ENCODE measurements around the gene NSL1.
A peak's percentile ranks its signal among the peaks of the same experiment; 100 is the strongest.
"Not testable (repeated sequence)": the region's sequence is repeated elsewhere in the genome, so short reads cannot be mapped to it uniquely, and the experiment has no call there.

NSL1 gene

DNA sequence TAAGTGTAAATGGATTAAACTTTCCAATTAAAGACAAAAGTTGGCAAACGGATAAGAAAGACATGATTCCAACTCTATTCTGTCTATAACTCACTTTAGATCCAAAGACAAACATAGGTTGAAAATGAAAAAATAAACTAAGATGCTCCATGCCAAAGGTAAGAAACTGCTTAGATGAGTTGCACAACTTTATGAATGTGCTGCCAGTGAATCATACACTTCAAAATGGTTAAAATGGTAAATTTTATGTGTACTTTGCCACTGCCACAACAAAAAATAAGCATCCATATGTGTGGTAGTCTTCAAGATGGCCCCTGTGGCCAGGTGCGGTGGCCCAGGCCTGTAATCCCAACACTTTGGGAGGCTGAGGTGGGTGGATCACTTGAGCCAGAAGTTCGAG lies 45.0 kb downstream of the NSL1 start:
- no peak for DNase-seq

DNA sequence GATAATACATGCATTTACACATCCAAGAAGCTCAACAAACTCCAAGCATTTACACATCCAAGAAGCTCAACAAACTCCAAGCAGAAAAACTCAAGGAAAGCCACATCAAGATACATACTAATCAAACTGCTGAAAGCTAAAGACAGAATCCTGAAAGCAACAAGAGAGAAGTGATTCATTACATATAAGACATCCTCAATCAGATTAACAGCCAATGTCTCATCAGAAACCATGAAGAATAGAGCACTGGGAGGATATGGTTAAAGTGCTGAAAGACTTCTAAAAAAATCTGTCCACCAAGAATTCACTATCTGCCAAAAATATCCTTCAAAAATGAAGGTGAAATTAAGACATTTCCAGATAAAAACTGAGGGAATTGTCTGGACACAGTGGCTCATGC lies 46.3 kb downstream of the NSL1 start:
- no peak for DNase-seq

DNA sequence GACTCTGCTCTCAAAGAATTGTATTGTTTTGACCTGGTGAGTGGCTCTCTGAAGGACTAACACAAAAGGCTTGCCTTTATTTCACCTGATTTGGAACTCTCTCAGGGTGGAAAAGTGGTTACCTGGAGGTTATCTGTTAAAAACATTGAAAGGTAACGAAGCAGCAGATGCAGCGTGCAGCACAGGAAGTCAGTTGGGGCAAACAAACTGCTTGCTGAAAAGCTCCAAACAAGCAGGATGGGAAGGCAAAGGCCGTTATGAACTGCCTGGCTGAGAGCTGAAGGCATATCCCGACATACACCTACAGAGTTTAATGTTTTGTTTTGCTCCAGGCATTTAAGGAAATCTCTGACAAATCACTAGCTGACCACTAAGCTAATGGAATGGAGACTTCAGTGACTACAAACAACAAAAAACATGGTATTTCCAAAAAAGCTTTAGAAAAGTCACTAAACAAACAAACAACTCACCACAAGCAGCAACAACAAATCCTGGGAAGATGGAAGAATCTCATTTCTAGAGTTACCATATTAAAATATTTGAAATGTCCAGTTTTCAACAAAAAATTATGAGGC lies 47.6 kb downstream of the NSL1 start:
- no peak for DNase-seq

DNA sequence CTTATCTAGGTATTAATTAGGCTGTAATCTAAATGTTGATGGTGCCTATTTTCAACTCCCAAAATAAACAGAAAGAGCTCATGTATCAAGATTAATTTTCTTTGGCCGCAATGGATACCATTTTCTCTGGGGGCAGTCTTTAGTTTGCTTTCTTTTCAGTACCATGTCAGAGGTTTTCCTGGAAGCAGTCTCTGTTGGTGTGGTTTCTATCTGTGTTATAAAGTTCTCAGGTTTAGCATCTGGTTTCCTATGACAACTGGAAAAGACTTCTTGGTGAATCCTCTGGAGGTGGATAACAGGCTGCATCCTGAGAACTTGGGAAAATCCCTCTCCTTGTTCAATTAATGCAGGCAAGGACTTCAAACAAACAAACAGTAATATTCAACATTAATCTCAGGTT lies 53.2 kb downstream of the NSL1 start:
- DNase-seq: no peak

DNA sequence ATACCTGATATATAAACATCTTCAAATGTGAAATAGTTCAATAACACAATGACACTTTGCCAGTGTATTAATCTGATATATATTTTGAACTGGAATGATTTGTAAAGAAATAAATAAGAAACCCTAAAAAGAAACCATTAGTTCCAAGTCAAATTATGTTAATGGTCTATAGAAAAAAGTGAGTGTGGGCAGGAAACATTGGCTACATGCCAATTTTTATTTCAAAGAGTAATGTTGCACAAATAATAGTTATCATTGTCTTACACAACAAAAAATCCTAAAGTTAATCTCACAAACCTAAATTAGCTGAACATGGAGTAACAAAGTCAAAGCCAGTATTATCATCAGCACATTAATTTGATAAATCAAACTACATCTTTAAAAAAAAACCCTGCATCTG lies 54.0 kb downstream of the NSL1 start:
- no peak for DNase-seq

DNA sequence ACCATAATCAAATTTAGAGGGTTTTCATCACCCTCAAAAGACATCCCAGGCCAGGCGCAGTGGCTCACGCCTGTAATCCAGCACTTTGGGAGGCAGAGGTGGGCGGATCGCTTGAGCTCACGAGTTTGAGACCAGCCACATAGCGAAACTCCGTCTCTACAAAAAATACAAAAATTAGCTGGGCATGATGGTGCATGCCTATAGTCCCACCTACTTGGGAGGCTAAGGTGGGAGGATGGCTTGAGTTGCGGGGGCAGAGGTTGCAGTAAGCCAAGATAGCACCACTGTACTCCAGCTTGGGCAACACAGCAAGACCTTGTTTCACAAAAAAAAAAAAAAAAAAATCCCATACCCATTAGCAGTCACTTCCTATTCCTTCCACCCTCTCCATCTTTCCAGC lies 58.5 kb downstream of the NSL1 start:
- DNase-seq: no peak

DNA sequence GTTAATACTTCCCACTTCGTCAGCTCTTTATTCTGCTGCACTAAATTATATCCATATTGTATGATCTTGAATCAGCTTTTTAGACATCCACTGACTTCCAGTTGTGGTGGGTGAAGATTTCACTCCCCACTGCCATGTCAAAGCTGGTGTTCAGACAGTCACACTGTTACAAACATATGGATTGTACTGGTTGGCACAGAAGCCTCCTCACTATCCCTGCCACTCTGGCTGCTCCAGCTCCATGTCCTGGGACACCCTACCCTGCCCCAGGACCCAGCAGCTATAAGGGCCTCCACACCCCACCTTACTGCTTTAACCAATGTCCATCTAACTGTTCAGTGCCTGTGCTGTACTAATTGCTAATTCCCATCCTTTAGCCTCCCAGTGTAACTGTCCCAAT lies 59.9 kb downstream of the NSL1 start:
- DNase-seq: no peak

DNA sequence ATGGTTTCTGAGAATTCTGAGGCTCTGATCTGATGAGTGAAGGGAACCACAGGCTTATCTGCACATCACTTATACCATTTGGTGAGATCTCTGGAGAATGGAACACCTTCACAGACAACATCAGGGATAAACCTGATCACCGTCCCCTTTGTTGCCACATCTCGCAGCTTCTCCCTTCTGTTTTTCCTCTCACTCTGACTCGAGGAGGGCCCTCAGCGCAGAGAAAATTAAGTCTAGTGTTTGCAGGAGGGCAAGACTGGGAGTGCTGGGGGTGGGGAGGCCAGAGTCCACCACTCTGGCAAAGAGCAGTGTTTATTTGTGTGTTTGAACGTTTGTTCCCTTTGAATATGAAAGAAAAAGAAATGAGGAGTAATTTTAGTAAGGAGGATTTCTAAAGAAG lies 63.0 kb downstream of the NSL1 start:
- DNase-seq: no peak

DNA sequence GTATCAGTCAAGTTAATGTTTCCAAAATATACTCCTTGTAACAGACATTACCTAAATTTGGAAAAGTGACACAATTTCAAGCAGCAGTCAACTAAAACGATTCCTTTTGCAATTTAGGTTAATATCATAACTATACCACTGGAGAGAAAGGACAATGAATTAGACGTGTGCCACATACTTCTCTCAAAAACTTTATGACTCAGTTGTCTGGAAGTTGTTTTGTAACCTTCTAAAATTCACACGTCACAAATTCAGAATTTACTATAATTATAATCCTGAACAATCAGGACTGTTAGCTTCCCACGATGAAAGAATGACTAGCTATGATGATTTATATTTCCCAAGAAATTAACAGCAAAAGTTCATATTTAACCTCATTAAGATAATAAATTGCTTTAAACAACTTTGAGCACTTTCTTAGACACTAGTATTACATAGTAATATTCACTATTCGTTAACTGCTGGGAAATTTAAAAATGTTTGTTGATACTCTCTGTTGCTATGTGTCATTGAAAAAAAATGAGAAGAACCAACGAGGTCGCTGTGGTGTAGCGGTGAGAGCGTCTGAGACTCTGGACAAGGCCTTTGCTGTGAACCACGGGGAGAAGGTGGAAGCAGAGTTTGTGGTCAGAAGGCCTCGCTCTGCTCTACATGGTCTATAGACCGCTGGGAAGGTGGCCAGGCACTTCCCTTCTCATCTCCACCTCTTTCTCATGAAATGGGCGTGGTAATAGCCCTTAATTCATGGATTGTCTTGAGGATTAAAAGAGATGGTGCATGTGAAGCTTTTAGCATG lies 64.0 kb downstream of the NSL1 start:
- DNase-seq: peak; percentile 65

DNA sequence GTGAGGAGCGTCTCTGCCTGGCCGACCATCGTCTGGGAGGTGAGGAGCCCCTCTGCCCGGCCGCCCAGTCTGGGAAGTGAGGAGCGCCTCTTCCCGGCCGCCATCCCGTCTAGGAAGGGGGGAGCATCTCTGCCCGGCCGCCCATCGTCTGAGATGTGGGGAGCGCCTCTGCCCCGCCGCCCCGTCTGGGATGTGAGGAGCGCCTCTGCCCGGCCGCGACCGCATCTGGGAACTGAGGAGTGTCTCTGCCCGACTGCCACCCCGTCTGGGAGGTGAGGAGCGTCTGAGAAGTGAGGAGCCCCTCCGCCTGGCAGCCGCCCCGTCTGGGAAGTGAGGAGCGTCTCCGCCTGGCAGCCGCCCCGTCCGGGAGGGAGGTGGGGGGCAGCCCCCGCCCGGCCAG lies 66.9 kb downstream of the NSL1 start:
- DNase-seq: not testable (repeated sequence)

DNA sequence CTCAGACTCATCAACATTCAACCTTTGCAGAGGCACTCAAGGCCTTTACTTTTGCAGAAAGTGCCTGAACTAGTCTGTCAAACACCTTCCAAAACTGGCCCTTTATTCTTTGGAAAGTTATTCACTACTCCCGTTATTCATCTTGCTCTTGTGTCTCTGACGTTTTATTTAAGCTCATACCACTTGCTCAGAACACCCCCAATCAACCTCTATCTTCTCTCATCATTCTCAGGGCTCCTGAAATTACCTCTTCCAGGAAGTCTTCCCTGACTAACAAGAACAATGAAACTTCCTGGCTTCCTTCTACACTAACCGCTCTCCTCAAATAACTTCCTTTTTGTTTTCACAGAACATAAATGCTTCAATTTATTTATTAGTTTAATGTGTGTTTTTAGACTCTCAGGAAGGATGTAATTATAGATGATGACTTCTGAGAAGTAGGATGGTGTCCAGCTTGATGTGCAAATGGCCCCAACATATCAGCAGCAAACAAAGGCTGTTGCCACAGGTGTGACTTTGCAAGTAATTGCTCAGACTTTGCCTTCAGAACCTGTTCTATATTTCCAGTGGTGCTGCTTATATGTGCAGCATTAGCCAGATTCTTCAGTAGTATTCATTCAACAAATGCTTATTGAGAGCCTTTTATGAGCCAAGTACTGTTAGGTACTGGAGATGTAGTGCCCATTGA lies 69.2 kb downstream of the NSL1 start:
- no peak for DNase-seq

DNA sequence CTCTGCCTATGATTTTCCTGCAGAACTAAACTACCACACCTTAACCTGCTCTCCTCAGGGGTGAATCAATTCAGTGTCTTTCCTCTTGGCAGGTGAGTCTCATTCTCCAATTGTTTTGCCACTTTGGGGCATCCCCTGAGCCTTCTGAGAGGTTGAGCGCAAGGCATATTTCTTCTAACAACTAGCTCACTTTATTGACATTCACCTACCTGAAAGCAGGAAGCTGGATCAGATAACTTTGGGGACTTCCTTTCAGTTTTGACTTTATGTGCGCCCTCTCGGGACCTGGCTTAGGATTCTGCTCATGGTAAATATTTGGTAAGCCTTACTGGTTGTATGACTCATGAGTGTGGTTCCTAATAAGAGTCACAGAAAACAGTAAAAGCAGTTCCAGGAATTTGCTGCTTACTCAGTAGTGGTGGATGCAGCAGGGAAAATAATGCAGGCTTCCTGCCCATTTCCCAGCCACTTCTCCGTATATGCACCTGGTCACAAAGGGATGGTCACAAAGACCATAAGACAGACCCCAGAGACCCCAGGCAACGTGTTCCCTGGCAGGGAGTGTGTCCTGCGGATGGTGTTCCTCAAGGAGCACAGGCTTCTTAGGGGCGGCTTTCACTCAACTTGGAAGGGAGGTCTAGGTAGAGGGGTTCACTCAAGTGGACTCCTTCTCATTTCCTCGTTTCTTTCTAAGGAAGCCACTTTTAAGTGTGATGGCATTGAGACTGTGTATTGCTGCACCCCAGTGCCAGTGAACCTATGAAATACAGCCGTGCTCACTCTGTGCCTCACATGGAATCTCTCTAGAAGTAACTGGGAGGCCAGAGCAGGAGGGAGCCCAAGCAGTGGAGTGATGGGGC lies 70.0 kb downstream of the NSL1 start:
- DNase-seq: peak; percentile 79

DNA sequence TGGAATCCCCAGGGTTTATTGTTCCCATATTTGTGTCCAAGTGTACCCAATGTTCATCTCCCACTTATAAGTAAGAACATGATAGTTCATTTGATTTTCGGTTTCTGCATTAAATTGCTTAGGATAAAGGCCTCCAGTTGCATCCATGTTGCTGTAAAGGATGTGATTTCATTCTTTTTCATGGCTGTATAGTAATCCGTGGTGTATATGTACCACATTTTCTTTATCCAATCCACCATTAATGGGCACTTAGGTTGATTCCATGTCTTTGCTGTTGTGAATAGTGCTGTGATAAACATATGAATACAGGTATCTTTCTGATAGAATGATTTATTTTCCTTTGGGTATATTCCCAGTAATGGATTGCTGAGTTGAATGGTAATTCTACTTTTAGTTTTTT lies 71.9 kb downstream of the NSL1 start:
- DNase-seq: no peak

DNA sequence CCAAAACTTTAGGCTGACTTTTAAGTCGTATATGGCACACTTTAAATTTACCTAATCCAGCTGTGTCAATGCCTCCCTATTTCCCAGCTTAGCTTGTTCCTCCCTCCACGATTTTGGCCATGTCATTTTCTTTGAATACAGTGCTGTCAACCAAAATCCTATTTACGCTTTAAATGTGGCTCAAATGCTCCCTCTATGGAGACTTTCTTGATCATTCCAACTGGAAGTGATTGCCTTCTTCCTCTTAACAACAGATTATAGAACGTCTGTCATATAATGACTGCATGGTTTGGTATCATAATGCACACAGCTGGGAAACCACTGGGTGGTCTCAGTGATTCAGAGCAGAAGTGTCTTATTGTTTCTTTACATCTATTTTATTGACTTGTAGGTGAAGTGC lies 73.1 kb downstream of the NSL1 start:
- peak; percentile 50 for DNase-seq

DNA sequence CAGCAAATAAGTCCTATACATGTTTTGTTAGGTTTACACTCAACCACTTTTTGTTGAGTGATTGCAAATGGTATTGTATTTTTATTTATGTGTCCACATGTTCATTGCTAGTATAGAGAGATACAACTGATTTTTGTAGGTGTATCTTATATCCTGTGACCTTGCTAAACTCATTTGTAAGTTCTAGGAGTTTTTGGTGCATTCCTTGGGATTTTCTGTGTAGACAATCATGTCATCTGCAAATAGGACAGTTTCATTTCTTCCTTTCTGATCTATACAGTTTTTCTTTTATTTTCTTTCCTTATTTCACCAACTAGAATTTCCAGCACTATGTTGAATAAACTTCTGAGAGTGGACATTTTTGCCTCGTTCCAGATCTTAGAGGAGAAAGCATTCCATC lies 75.4 kb downstream of the NSL1 start:
- DNase-seq: no peak

DNA sequence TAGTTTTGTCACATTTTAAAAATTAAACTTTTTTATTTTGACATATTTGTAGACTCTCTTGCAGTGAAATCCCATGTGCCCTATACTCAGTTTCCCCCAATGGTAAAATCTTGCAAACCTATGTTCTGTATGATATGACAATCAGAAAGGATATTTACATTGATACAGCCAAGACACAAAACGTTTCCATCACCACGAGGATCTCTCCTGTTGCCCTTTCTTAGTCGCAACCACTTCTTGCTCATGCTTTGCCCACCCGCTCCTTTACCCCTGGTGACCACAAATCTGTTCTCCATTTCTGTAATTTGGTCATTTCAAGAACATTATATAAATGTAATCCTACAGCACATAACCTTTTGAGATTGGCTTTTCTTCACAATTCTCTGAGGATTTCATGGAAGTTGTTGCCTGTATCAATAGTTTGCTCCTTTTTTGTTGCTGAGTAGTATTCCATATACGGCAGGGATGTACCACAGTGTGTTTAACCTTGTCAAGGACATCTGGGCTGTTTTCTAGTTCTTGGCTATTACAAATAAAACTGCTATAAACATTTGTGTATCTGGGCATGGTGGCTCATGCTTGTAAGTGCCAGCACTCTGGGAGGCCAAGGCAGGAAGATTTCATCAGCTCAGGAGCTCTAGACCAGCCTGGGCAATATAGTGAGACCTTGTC lies 78.0 kb downstream of the NSL1 start:
- no peak for DNase-seq

DNA sequence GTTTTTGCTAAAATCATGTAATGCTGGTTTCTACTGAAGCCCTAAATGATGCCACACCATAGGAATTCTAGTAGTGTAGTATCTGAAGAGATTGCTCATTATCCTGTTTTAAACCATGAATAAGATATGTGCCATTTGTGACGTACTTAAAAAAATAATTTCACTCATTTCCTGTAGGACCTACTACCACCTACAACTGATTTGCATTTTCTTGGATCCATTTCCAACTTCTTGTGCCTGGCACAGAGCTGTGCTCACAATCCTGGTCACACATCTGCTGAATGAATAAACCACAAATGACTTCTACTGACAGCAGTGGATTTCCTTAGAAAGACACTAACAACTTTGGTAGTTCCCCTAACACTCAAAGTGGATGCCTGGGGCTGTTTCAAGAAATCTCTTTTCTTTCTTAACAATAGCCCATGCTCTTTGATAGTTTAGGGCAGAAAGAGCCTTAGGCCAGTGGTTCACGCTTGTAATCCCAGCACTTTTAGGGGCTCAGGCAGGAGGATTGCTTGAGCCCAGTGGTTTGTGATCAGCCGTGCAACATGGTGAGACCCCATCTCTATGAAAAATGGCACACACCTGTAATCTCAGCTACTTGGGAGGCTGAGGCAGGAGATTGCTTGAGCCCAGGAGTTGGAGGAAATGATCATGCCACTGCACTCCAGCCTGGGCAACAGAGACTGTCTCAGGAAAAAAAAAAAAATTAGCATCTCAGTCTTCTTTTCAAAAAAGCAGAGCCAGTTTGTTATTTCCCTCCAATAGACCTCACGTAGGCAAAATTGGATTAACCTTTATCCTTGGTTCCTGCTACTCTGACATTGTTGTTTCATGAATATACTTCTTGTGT lies 78.9 kb downstream of the NSL1 start:
- peak; percentile 78 for DNase-seq

DNA sequence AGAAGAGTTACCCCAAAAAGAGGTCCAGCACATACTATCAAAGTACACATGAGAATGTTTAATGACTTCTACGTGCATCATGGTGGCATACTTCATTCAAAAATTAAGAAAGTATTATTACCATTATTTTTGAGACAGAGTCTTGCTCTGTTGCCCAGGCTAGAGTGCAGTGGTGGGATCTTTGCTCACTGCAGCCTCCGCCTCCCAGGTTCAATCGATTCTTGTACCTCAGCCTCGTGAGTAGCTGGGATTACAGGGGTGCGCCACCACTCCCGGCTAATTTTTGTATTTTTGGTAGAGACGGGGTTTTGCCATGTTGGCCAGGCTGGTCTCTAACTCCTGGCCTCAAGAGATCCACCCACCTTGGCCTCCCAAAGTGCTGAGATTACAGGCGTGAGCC lies 79.6 kb downstream of the NSL1 start:
- DNase-seq: not testable (repeated sequence)

DNA sequence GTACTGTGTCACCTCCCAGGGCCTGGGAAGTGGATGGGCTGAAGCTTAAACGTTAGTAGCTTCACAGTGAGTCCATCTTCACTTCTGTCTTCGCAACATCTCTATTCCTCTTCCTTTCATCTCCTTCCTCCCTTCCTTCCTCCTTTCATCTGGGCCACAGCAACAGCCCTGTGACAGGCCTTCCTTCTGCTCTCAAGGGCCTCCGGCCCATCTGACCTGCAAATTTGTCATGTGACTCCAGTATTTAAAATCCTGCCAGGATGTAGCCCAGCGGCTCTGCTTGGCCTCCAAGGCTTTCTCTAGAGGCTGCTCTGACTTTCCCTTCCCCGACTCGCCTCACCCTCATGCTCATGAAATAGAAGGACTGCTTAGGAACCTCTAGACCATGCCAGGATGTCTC lies 81.0 kb downstream of the NSL1 start:
- no peak for DNase-seq

DNA sequence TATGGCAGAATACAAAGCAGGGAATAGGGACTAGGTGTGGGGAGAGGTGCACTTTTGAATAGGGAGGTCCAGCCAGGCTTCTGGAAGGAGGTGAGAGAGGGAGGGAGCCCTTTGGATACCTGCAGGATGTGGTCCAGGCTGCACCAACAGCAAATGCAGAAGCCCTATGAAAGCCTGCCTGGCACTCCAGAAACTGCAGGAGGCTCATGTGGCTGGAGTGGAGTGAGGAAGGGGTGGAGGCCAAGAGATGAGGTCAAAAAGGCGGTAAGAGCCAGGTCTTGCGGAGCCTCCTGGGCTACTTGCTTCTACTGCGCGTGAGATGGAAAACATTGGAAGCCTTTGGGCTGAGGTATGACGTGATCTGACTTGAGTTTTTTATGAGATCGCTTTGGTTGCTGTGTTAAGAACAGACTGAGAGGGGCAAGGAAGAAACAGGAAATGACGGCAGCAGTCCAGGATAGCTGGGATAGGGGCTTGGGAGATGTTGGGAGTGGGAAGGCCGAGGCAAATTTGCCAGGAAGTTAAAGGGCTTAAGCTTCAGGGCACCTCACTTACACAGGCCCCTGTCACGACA lies 87.5 kb downstream of the NSL1 start:
- no peak for DNase-seq

DNA sequence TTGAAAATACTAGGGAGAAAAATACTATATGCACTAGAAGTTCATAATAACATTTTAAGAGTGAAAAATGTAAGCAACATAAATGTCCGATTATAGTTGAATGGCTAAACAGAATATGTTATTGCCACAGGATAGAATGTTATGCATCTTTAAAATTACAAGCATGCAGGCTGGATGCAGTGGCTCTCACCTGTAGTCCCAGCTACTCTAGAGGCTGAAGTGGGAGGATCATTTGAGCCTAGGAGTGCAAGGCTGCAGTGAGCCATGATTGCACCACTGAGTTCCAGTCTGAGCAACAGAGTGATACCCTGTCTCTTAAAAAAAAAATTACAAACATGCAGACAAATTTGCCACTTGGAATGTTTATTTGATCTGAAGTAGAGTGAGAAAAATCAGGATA lies 88.9 kb downstream of the NSL1 start:
- DNase-seq: no peak
